ENCODE results near the gene PRAMEF13.
"Not testable (repeated sequence)": the region's sequence is repeated elsewhere in the genome, so short reads cannot be mapped to it uniquely, and the experiment has no call there.

PRAMEF13 gene

DNA sequence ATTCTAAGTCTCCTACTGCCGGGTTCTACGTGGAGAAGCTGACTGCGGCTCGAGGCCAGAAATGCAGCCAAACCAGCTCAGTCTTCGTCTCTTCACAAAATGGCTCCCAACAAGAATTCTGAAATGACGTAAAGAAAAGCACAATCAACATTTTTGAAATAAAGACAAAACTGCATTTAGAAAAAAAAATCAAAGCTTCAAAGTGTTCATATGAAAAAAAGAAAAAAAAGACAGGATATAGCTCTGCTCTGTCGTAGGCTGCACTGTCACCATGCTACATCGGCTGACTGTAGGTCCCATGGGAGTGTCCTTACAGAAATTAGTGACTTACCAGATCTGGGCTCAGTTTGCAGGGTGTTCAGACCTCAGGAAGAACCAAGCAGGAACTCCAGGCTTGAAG, 35.7 kb downstream of the PRAMEF13 start, which contains the start of gene HNRNPCL4:
HNRNPCL4 (minus strand) TSS at position 101 of the 400 bp plus-strand sequence. CDS start 164 bp downstream, outside the sequence.
- not testable (repeated sequence) for TF ChIP-seq RAD21, ZBTB7A (IDR thresholded peaks at IDR 0.05; ENCODE audit: low read depth)
- TF ChIP-seq, protein P1, sequence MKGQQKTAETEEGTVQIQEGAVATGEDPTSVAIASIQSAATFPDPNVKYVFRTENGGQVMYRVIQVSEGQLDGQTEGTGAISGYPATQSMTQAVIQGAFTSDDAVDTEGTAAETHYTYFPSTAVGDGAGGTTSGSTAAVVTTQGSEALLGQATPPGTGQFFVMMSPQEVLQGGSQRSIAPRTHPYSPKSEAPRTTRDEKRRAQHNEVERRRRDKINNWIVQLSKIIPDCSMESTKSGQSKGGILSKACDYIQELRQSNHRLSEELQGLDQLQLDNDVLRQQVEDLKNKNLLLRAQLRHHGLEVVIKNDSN (IDR thresholded peaks at IDR 0.05), result not testable (repeated sequence)

DNA sequence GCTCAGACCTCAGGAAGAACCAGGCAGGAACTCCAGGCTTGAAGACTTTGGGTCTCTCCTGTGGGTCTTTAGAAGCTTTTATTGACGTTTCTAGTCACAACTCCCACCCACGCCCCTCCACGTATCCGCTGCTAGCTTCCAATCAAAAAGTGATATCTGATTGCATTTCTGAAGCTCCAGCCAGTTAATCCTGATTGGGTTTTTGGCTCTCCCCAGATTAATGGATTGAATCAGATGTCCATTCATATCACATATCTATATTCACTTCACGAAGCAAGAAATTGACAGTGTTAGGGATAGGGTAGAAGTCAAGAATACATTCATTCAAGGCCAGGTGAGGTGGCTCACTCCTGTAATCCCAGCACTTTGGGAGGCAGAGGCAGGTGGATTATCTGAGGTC, 45.3 kb downstream of the PRAMEF13 start, which contains the start of gene PRAMEF26:
PRAMEF26 (minus strand) TSS at position 101 of the 400 bp plus-strand sequence. CDS start 2,914 bp downstream, outside the sequence.
- TF ChIP-seq ZBTB7A (IDR thresholded peaks at IDR 0.05; ENCODE audit: low read depth); NFIC (IDR thresholded peaks at IDR 0.05): not testable (repeated sequence)
- TF ChIP-seq, protein P2, sequence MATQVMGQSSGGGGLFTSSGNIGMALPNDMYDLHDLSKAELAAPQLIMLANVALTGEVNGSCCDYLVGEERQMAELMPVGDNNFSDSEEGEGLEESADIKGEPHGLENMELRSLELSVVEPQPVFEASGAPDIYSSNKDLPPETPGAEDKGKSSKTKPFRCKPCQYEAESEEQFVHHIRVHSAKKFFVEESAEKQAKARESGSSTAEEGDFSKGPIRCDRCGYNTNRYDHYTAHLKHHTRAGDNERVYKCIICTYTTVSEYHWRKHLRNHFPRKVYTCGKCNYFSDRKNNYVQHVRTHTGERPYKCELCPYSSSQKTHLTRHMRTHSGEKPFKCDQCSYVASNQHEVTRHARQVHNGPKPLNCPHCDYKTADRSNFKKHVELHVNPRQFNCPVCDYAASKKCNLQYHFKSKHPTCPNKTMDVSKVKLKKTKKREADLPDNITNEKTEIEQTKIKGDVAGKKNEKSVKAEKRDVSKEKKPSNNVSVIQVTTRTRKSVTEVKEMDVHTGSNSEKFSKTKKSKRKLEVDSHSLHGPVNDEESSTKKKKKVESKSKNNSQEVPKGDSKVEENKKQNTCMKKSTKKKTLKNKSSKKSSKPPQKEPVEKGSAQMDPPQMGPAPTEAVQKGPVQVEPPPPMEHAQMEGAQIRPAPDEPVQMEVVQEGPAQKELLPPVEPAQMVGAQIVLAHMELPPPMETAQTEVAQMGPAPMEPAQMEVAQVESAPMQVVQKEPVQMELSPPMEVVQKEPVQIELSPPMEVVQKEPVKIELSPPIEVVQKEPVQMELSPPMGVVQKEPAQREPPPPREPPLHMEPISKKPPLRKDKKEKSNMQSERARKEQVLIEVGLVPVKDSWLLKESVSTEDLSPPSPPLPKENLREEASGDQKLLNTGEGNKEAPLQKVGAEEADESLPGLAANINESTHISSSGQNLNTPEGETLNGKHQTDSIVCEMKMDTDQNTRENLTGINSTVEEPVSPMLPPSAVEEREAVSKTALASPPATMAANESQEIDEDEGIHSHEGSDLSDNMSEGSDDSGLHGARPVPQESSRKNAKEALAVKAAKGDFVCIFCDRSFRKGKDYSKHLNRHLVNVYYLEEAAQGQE (IDR thresholded peaks at IDR 0.05; ENCODE audit: low read depth), result not testable (repeated sequence)

Measured in Ishikawa (cell line).